HepG2 (cell line): ENCODE results near the gene USB1. TPM values are rescaled to one million over a fixed set of nuclear protein-coding genes. Genes with fewer than 3 reads are reported as not detected.

Source experiments
- ATAC-seq: fragments of 200-7000 bp; cut with Tn5 transposase; 3 replicates; pipeline ENCODE4 v1.9.1; 2020; ENCODE audit warnings: mild to moderate bottlenecking, moderate library complexity
- BruUV-seq: library from RNA; stranded (reverse); fragments of 400-500 nt; replicated peaks from 2 replicates; lab custom pipeline; 2021; lab: Mats Ljungman, UMichigan
- CTCF ChIA-PET: fragments of 300-600 bp; formaldehyde crosslinking; extraction: SDS; loops from one replicate; lab custom pipeline; 2021; ENCODE audit warnings: low total read pairs, inconsistent platforms, low intra/inter-chr PET ratio; lab: Yijun Ruan, JAX
- POLR2A ChIA-PET: fragments of 350-600 bp; sonication (Branson Sonifier 250); formaldehyde crosslinking; loops from one replicate; lab custom pipeline; 2020; ENCODE audit warnings: antibody characterized with exemption, inconsistent platforms; lab: Yijun Ruan, JAX
- DNase-seq: peaks from one replicate; pipeline ENCODE4 v3.0.0-alpha.2; 2015; ENCODE audit warnings: low spot score
- FAIRE-seq: peaks from 3 replicates; lab custom pipeline; 2011; peaks lifted over from hg19 to GRCh38; lab: Jason Lieb, UNC
- H2AFZ ChIP-seq: one replicate; pipeline ENCODE4 v1.6.1; 2011; ENCODE audit warnings: low read length, inconsistent platforms
- H3K27ac ChIP-seq: fragments of 300-600 bp; 3 replicates; pipeline ENCODE4 v1.8.0; 2011; ENCODE audit warnings: mixed run types, mild to moderate bottlenecking, mixed read lengths, low read length, inconsistent platforms; ENCODE audit not compliant: insufficient read depth; ENCODE audit errors: extremely low read length
- H3K27me3 ChIP-seq, 2 experiments: fragments of 200-600 bp in 1 of 2; 2 replicates in 1 of 2; 3 replicates in 1 of 2; pipeline versions ENCODE4 v1.6.0 to v1.8.0; 2011; ENCODE audit warnings: low read length in 2 of 2, mild to moderate bottlenecking in 2 of 2, moderate library complexity in 2 of 2, inconsistent platforms in 1 of 2; ENCODE audit not compliant: insufficient read depth in 2 of 2, control insufficient read depth in 1 of 2
- H3K36me3 ChIP-seq, 2 experiments: fragments of 200-600 bp in 1 of 2; replicated peaks in 1 of 2; 2 replicates in 1 of 2; 3 replicates in 1 of 2; pipeline versions ENCODE4 v1.5.1 to v1.8.0; 2011; ENCODE audit warnings: low read length in 2 of 2, inconsistent platforms in 1 of 2; ENCODE audit not compliant: insufficient read depth in 2 of 2, control insufficient read depth in 1 of 2
- H3K4me1 ChIP-seq: 2 replicates; pipeline ENCODE4 v1.5.1; 2012; ENCODE audit warnings: low read length, inconsistent platforms; ENCODE audit not compliant: insufficient read depth
- H3K4me2 ChIP-seq: 2 replicates; pipeline ENCODE4 v1.6.0; 2011; ENCODE audit warnings: low read depth, low read length, inconsistent platforms
- H3K4me3 ChIP-seq, 3 experiments: fragments of 200-600 bp in 1 of 3; sonication (generic), shearing (Covaris generic) in 1 of 3; replicated peaks in 1 of 3; 2 replicates each; pipeline ENCODE4 v1.5.1; 2011 to 2016; ENCODE audit warnings: low read length in 3 of 3, inconsistent platforms in 2 of 3, low read depth in 2 of 3, mild to moderate bottlenecking in 2 of 3, control low read depth in 1 of 3, mixed read lengths in 1 of 3; ENCODE audit not compliant: insufficient read depth in 1 of 3
- H3K79me2 ChIP-seq: one replicate; pipeline ENCODE4 v1.6.1; 2011; ENCODE audit warnings: low read length, inconsistent platforms; ENCODE audit not compliant: insufficient read depth
- H3K9ac ChIP-seq: 2 replicates; pipeline ENCODE4 v1.6.0; 2011; ENCODE audit warnings: mild to moderate bottlenecking, low read depth, low read length, inconsistent platforms; ENCODE audit not compliant: insufficient read depth
- H3K9me3 ChIP-seq: 2 replicates; pipeline ENCODE4 v1.5.1; 2012; ENCODE audit warnings: mild to moderate bottlenecking, low read length
- H4K20me1 ChIP-seq: 2 replicates; pipeline ENCODE4 v1.6.0; 2011; ENCODE audit warnings: inconsistent platforms, mild to moderate bottlenecking, low read length, moderate library complexity; ENCODE audit not compliant: insufficient read depth
- ATF6 ChIP-seq: sonication (generic); formaldehyde crosslinking; conservative IDR thresholded peaks from 2 replicates; pipeline ENCODE4 v1.4.0; 2020; ENCODE audit warnings: missing genetic modification reagents
- CCAR2 ChIP-seq: fragments of 200-400 bp; formaldehyde crosslinking; optimal IDR thresholded peaks from 2 replicates; pipeline ENCODE3; 2018; ENCODE audit warnings: low read depth, mild to moderate bottlenecking, low read length, moderate library complexity
- GABPB1 ChIP-seq: IDR thresholded peaks from 2 replicates; pipeline ENCODE4 v1.6.1; 2016; ENCODE audit warnings: mild to moderate bottlenecking, missing genetic modification reagents, moderate library complexity, missing compliant biosample characterization
- NFATC3 ChIP-seq: sonication (generic); formaldehyde crosslinking; IDR thresholded peaks from 2 replicates; pipeline ENCODE4 v1.5.1; 2020; ENCODE audit warnings: mild to moderate bottlenecking, missing genetic modification reagents
- SIN3A ChIP-seq: IDR thresholded peaks from 2 replicates; pipeline ENCODE4 v1.6.1; 2011; ENCODE audit warnings: low read depth, mild to moderate bottlenecking, control low read depth, low read length, borderline replicate concordance
- ZFP36 ChIP-seq: fragments of 150-350 bp; IDR thresholded peaks from 2 replicates; pipeline ENCODE4 v1.6.1; 2018; ENCODE audit warnings: borderline replicate concordance, low read length, low read depth; ENCODE audit not compliant: partially characterized antibody
- ZNF317 ChIP-seq: sonication (generic); formaldehyde crosslinking; IDR thresholded peaks from 2 replicates; pipeline ENCODE4 v1.5.0; 2020; ENCODE audit warnings: mild to moderate bottlenecking, missing genetic modification reagents
- ZNF564 ChIP-seq: sonication (generic); formaldehyde crosslinking; IDR thresholded peaks from 2 replicates; pipeline ENCODE4 v1.8.1; 2023; ENCODE audit warnings: mild to moderate bottlenecking, missing genetic modification reagents
- WGBS: methylation state at CpG from one replicate; pipeline ENCODE4 v1.1.6; 2017; ENCODE audit warnings: low lambda C conversion rate; 5-methylcytosine and 5-hydroxymethylcytosine counted together
- in situ Hi-C: cut with HindIII; loops from 2 replicates; pipeline ENCODE4 v1.10.0; 2017; ENCODE audit warnings: low pct_unique_long_range_greater_than_20kb; ENCODE audit not compliant: extremely low pct_ligation_motif_present
- intact Hi-C: fragments of 100-400 bp; cut with micrococcal nuclease; formaldehyde crosslinking; loops from one replicate; pipeline ENCODE4 v1.10.0; 2022; ENCODE audit not compliant: unreplicated experiment
- polyA plus RNA-seq, 8 experiments: library from polyadenylated mRNA; depleted of rRNA in 3 of 8; stranded (reverse) in 7 of 8; unstranded in 1 of 8; fragments of >200 nt; fragmentation: Illumina TruSeq in 4 of 8; extraction: Trizol in 4 of 8; gene quantifications; 2 replicates each; pipeline versions ENCODE4 v1.2.1 to v1.2.3, GENCODE V29; 2011 to 2016; ENCODE audit warnings: low read depth in 4 of 8, missing spikeins in 1 of 8, mixed read lengths in 1 of 8; ENCODE audit not compliant: insufficient read depth in 1 of 8
- total RNA-seq, 5 experiments: library from RNA; depleted of rRNA; stranded (reverse); fragments of >200 nt; fragmentation: Illumina TruSeq; extraction: Trizol; gene quantifications; 2 replicates each; pipeline ENCODE4 v1.2.3, GENCODE V29; 2016; ENCODE audit warnings: low read depth in 1 of 5

Gene USB1
- total and polyA plus RNA-seq, 2 of the 13 experiments (the other 11 are each of a cell fraction or from before 2014, with no cell fraction given), result 16.7 to 65.4 TPM

DNA sequence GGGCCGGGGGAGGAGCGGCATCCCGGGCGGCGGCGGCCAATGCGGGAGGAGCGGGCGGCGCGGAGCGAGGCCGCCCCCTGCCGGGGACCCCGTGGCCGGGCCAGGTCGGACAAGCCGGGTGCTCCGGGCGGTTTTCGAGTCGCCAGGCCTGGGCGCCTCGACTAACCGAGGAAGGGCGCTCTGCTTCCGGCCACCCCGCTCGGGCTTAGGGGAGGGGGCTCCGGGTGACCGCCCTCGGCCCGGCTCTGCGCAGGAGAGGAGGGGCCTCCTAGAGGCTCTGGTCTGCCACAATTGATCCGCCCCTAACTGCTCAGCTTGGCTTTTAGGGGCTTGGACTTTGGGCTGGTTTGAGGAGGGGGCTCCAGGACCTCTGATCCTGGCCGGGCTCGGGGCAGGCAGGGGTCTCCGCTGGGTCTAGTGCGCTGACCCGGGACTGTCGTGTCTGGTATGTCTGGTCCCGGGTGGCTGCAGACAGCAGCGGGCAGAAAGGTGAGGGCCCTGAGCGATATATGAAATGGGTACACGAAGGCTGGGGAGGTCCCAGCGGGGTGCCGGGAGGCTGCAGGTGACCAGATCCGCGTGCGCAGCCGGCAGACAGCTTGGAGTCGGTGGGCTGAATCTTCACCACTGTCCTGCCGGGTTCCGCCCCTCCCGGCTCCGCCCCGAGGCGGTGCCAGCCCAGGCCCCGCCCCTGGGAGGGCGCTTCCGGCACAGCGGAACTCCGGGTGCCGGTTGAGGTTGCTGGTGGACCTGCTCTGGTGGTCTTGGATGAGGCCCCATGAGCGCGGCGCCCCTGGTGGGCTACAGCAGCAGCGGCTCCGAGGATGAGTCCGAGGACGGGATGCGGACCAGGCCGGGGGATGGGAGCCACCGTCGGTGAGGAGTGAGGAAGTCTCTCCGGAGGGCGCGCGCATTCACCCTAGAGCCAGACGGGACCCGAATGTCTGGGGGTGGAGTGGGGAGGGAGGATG lies at the start of gene USB1 (continued):
- TF ChIP-seq CCAR2, result no peak
- peak; percentile 88; the same call in 1 of the 2 replicates for TF ChIP-seq ZNF564 (CRISPR knock-in tag)
- peak; percentile 93 for TF ChIP-seq GABPB1 (CRISPR knock-in tag)
- peak; percentile 82; the same call in 1 of the 2 replicates for TF ChIP-seq SIN3A
- TF ChIP-seq ZNF317 (CRISPR knock-in tag), result peak; percentile 51; the same call in 1 of the 2 replicates
- peak; percentile 79; the same call in 1 of the 2 replicates for TF ChIP-seq NFATC3 (CRISPR knock-in tag)

- FAIRE-seq (no peak), ATAC-seq (no peak), DNase-seq (no peak)
- Histone ChIP-seq H3K4me2 (no peak overlapping the region), H3K4me1 (peaks cover 25% of the 10 kb centered on the region), H2AFZ (no peak overlapping the region), H4K20me1 (peaks cover 4% of the 10 kb centered on the region; the same call in 1 of the 2 replicates), H3K9ac (no peak overlapping the region), H3K27me3 (peaks cover 5 to 25% of the 10 kb centered on the region in 2 experiments; a peak in 3 of 5 replicates), H3K27ac (no peak overlapping the region), H3K9me3 (no peaks in the 10 kb centered on the region), H3K79me2 (no peaks in the 10 kb centered on the region), H3K4me3 (no peak overlapping the region), H3K36me3 (no peaks in the 10 kb centered on the region)
- no peak for TF ChIP-seq ATF6 (CRISPR knock-in tag)
- no peak for TF ChIP-seq ZFP36
- CTCF ChIA-PET, result no interaction called here
- BruUV-seq, result no TSS peak
- intact Hi-C loops, result no loop called here
- in situ Hi-C loops, result no loop called here
- POLR2A ChIA-PET, result no interaction called here
- WGBS, result 23% methylated on average over 6 of the region's 9 CpGs
Observed at GRCh38 chr16:57952909-57953308, 48.3 kb upstream of the USB1 start.
